ENCODE measurements around the gene IP6K3.

- TF ChIP-seq CTCF (IDR thresholded peaks at IDR 0.05) (no peak), POLR2A (IDR thresholded peaks at IDR 0.05) (no peak)
These were observed 15.7 kb downstream of the IP6K3 start for GRCh38 chr6:33731035-33731434.

All from heart left ventricle (tissue), 13 donors.